ENCODE results near the gene SSC5D.
A peak's percentile ranks its signal among the peaks of the same experiment; 100 is the strongest.
"Not testable (repeated sequence)": the region's sequence is repeated elsewhere in the genome, so short reads cannot be mapped to it uniquely, and the experiment has no call there.

The SSC5D gene

DNA sequence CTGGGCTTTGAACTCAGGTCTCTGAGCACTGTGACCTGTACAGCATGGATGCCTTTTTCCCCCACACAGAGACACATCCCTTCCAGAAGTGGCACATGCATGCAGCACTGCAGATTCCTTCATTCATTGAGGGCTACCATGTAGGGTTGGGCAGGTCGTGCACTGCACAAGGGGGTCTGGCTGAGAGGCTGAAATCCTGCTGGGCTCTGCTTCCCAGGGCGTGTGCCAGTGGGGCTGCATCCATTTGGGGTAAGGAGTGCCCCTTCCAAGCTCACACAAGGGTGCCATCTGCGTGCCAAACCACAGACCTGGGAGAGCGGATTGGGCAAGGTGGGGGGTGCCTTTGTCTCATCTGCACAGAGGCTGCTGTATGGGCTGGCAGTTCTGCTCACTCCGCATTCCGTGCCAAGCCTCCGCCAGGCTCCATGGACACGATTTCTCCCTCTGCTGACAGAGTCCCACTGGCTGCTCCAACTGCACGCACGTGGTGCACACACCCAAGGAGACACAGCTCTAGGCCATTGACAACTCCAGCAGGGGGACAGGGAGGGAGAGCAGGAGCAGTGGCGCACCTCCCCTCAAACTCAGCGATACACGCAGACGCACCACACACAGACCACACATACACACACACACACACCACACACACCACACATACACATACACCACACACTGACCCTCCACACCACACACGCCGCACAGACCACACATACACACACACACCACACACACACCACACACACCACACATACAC, 40.6 kb upstream of the SSC5D start:
- peak; percentile 61 for ATAC-seq
- TF ChIP-seq SNAI2 (CRISPR knock-in tag; IDR thresholded peaks at IDR 0.05): no peak
- TF ChIP-seq TOX (CRISPR knock-in tag; IDR thresholded peaks at IDR 0.05; ENCODE audit: borderline replicate concordance): no peak
- no peak for TF ChIP-seq GLIS3 (CRISPR knock-in tag; IDR thresholded peaks at IDR 0.05)
- TF ChIP-seq PPARA (CRISPR knock-in tag; IDR thresholded peaks at IDR 0.05; ENCODE audit: borderline replicate concordance): no peak
- no peak for TF ChIP-seq TCF4 (CRISPR knock-in tag; IDR thresholded peaks at IDR 0.05; ENCODE audit: borderline replicate concordance)
- TF ChIP-seq ZNF565 (CRISPR knock-in tag; conservative IDR thresholded peaks at IDR 0.05; ENCODE audit: low read depth): no peak
- no peak for TF ChIP-seq BACH2 (CRISPR knock-in tag; IDR thresholded peaks at IDR 0.05; ENCODE audit: borderline replicate concordance)
- no peak for TF ChIP-seq ISL1 (CRISPR knock-in tag; IDR thresholded peaks at IDR 0.05)
- TF ChIP-seq ARNTL (CRISPR knock-in tag; IDR thresholded peaks at IDR 0.05; ENCODE audit: borderline replicate concordance, low read depth): no peak
- no peak for TF ChIP-seq CSRNP3 (CRISPR knock-in tag; IDR thresholded peaks at IDR 0.05)
- TF ChIP-seq, protein P1, sequence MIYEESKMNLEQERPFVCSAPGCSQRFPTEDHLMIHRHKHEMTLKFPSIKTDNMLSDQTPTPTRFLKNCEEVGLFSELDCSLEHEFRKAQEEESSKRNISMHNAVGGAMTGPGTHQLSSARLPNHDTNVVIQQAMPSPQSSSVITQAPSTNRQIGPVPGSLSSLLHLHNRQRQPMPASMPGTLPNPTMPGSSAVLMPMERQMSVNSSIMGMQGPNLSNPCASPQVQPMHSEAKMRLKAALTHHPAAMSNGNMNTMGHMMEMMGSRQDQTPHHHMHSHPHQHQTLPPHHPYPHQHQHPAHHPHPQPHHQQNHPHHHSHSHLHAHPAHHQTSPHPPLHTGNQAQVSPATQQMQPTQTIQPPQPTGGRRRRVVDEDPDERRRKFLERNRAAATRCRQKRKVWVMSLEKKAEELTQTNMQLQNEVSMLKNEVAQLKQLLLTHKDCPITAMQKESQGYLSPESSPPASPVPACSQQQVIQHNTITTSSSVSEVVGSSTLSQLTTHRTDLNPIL (CRISPR knock-in tag; IDR thresholded peaks at IDR 0.05; ENCODE audit: low read depth): no peak
- TF ChIP-seq TSHZ2 (CRISPR knock-in tag; IDR thresholded peaks at IDR 0.05): no peak
- TF ChIP-seq ZNF70 (CRISPR knock-in tag; IDR thresholded peaks at IDR 0.05): no peak
- TF ChIP-seq, protein P2, sequence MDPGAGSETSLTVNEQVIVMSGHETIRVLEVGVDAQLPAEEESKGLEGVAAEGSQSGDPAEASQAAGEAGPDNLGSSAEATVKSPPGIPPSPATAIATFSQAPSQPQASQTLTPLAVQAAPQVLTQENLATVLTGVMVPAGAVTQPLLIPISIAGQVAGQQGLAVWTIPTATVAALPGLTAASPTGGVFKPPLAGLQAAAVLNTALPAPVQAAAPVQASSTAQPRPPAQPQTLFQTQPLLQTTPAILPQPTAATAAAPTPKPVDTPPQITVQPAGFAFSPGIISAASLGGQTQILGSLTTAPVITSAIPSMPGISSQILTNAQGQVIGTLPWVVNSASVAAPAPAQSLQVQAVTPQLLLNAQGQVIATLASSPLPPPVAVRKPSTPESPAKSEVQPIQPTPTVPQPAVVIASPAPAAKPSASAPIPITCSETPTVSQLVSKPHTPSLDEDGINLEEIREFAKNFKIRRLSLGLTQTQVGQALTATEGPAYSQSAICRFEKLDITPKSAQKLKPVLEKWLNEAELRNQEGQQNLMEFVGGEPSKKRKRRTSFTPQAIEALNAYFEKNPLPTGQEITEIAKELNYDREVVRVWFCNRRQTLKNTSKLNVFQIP (CRISPR knock-in tag; IDR thresholded peaks at IDR 0.05; ENCODE audit: borderline replicate concordance, low read depth): no peak

DNA sequence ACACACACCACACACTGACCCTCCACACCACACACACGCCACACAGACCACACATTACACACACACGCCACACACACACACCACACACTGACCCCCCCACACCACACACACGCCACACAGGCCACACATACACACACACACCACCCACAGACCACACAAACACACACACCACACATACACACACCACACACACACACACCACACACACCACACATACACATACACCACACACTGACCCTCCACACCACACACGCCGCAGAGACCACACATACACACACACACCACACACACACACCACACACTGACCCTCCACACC, 40.1 kb upstream of the SSC5D start:
- ATAC-seq: not testable (repeated sequence)

- ATAC-seq: no peak
- TF ChIP-seq ARNTL (CRISPR knock-in tag; IDR thresholded peaks at IDR 0.05; ENCODE audit: borderline replicate concordance, low read depth) (no peak), GLIS3 (CRISPR knock-in tag; IDR thresholded peaks at IDR 0.05) (no peak), TSHZ2 (CRISPR knock-in tag; IDR thresholded peaks at IDR 0.05) (no peak), CSDC2 (CRISPR knock-in tag; IDR thresholded peaks at IDR 0.05) (no peak), ZNF70 (CRISPR knock-in tag; IDR thresholded peaks at IDR 0.05) (no peak), PATZ1 (CRISPR knock-in tag; IDR thresholded peaks at IDR 0.05; ENCODE audit: borderline replicate concordance) (no peak), ZFP30 (CRISPR knock-in tag; IDR thresholded peaks at IDR 0.05) (no peak), ISL1 (CRISPR knock-in tag; IDR thresholded peaks at IDR 0.05) (no peak), ZC3H10 (CRISPR knock-in tag; IDR thresholded peaks at IDR 0.05) (no peak), BACH2 (CRISPR knock-in tag; IDR thresholded peaks at IDR 0.05; ENCODE audit: borderline replicate concordance) (no peak), RARB (CRISPR knock-in tag; IDR thresholded peaks at IDR 0.05) (no peak), TOX (CRISPR knock-in tag; IDR thresholded peaks at IDR 0.05; ENCODE audit: borderline replicate concordance) (no peak), SNAI2 (CRISPR knock-in tag; IDR thresholded peaks at IDR 0.05) (no peak), OSR1 (CRISPR knock-in tag; IDR thresholded peaks at IDR 0.05) (no peak)
These were observed 38.8 kb upstream of the SSC5D start for GRCh38 chr19:55449469-55449868.

All from SK-N-SH treated with all-trans-retinoic acid at 6 μM for 48 hours (cell line).